ENCODE data around the gene HAO2.
"Not testable (repeated sequence)": the region's sequence is repeated elsewhere in the genome, so short reads cannot be mapped to it uniquely, and the experiment has no call there.

Gene HAO2

GRCh38 chr1:119368554-119368953, at the start of gene HAO2:
TSS of gene HAO2 (plus strand) at chr1:119368785. CDS start at chr1:119381086, 12,301 bp downstream.
- no peak for DNase-seq

DNA sequence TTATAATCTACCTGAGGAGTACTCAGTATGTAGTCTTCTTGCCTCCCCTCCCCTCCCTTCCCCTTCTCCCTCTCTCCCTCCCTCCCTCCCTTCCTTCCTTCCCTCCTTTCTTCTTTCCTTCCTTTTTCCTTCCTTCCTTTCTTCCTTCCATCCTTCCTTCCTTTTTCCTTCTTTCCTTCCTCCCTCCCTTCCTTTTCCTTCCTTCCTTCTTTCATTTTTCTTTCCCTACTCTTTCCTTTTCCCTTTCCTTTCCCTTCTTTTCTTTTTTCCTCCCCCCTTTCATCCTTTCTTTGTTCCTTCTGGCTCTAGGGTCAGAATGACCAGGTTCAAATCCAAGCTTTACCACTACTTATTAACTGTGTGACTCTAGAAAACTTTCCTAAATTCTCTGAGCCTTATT, 48.5 kb upstream of the HAO2 start:
- DNase-seq = no peak

DNA sequence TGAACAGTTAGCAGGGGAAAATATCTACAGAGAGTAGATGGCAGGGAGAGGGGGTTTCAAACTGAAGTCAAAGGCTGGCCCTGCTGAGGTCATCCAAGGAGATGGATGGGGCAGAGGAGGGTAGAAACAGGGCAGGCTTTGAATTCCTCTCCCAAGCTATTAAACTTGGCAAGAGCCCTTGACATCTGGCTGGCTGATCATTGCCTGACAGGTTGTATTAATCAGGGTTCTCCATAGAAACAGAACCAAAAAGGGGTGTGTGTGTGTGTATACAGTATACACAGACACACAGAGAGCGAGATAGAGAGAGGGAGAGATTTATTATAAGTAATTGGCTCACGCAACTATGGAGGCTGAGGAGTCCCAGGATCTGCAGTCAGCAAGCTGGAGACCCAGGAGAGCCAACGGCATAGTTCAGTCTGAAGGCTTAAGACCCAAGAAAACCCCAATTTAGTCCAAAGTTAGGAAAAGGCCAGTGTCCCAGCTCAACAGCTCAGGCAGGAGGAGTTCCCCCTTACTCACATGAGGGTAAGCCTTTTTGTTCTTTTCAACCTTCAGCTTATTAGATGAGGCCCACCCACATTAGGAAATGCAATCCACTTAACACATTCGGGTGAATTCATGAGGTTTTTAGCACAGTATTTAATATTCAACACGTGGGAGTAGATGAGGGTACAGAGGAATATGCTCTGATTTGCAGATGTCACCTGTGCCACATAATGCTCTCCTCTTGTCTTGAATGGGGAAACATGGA, 46.7 kb upstream of the HAO2 start:
- no peak for DNase-seq

GRCh38 chr1:119323216-119323982, 45.2 kb upstream of the HAO2 start:
- no peak for DNase-seq

DNA sequence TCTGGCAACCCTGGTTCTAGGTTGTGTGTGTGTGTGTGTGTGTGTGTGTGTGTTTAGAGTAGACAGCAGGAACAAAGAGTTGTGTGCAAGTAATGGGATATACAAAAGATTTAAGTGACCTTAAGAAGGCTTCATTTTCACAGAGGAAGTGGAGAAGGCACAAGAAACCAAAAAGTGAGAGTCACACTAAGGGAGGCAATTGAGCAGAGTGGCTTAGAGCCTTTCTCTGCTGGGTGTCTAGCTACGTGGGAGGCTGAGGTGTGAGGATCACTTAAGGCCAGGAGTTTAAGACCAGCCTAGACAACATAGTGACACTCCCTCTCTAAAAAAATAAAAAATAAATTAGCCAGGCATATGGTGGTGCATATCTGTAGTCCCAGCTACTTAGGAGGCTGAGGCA, 44.4 kb upstream of the HAO2 start:
- no peak for DNase-seq

DNA sequence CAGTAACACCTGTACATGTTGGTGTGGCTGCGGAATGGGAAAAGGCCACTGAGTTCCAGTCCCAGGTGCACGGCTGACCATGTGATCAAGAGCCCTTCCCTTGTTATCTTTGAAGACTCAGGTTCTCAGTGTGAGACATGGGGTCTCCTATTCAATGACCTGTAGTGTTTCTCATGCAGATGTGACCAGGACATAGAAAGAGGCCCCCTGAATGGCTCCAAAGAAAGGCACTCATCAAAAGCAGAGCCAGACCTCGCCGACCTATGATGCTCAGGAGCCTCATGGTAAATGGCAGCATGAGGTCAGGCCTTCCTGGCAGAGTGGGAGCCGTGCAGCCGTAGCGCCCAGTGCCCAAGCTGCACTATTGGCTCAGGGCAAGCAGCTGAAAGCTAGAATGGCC, 42.3 kb upstream of the HAO2 start:
- DNase-seq = no peak

- peak; percentile 9 for DNase-seq
Measured at GRCh38 chr1:119327094-119327449, 41.5 kb upstream of the HAO2 start.

DNA sequence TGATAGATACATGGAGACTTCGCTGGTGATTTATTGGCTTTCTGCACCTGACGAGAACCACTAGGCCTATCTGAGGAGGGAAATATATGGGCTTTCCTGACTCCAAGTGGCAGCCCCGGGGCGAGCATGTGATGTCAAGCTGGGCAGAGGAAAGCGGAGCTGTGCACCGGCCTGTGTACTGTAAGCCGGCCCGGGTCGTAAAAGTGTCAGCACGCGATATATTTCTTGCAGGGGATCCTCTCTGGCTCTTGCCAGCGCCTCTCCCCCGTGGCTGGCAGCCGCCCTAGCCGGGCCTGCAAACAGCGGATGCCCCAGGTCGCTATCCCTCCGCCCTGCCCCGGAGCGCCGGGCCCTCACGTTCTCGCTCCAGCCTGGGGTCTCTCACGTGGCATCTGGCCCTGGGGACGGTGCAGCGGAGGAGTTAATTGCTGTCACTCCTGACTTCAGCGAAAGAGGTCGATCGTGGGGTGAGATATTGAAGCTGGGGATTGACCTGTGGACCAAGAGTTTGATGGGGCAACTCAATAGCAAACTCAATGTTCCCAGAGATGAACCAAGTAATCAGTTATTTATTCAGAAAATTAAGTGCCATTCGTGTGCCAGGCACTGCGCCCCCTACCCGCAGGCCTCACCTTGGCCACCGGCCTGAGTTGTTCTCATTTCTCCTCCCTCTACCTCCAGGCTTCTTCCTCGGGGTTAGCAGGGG, 41.0 kb upstream of the HAO2 start:
- peak; percentile 76 for DNase-seq

- DNase-seq = peak; percentile 7
Measured at GRCh38 chr1:119329541-119330461, 38.8 kb upstream of the HAO2 start.

DNA sequence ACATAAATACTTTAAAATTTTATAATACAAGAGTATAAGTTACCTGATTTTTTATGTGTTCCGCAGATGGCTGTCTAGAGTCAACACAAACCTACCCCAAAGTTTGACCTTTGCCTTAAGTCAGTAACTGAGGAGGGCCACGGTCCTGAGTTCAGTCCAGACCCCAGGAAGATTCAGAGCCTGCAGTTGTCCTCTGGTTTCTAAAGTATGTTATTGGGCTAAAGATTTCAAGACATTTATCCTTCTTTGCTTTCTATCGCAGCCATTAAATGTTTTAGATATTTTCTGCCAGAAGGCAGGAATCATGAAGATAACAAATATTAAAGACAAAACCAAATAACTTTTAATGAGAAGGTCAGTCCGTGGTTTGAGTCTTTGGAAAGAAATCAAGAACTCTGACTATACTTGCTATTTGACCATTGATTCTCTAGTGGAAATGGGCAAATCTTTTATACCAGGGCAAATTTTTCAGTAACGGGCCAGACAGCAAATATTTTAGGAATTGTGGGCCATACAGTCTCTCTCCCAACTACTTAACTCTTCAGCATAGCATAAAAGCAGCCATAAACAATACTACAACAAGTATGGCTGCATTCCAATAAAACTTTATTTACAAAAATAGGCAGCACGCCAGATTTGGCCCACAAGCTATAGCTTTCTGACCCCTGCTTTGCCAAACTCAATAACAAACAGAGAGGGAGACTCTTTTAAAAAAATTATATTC, 38.0 kb upstream of the HAO2 start:
- no peak for DNase-seq

DNA sequence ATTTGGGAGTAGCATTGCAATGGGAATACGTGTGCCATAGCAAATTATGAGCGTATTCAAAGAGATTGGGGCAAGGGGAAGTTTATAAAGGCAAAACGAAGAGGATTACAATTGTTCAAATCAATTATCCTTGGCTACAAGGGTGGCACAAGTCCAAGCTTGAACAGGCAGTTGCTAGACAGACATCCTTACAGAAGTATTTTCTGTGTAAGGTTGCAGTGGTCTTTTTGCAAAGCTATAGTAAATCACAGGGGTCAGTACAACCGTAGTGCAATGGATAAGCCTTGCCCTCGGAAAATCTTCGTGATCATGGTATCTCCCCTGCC, 37.4 kb upstream of the HAO2 start:
- no peak for DNase-seq

DNA sequence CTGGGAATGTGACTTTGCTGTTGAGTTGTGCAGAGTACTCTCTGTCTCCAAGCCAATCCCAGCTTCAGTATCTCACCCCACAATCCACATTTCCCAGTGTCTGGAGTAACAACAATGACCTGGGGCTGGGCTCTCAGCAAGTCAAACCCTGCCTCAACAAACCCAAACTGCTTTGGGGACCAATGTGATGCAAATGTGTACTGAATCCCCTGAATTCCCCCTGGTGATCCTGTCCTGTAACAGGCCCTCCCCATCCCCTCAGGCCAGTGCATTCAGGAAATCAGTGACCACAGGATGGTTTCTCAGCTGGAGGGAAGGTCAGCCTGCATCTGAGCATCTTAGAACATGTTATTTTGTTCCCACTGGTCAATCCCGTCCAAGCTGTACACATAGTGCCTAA, 36.7 kb upstream of the HAO2 start:
- no peak for DNase-seq

DNA sequence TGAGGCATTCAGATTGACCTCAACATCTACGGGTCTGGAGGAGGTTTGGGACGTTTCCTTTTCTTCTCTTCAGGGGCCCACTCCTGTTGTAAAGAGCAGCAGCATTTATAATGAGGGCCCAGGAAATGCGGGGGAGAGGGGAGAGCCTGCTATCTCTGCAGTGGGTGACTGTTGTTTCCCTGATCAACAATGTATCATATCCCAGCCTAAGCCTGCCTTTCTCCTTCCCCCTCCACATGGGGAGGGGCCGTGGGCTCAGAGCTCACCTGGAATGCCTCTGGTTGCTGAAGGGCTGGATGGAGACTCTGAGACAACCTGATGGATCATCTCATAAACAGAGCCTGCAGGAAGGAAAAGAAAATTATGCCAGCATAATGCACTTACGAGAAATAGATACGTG, 36.0 kb upstream of the HAO2 start:
- DNase-seq = no peak

DNA sequence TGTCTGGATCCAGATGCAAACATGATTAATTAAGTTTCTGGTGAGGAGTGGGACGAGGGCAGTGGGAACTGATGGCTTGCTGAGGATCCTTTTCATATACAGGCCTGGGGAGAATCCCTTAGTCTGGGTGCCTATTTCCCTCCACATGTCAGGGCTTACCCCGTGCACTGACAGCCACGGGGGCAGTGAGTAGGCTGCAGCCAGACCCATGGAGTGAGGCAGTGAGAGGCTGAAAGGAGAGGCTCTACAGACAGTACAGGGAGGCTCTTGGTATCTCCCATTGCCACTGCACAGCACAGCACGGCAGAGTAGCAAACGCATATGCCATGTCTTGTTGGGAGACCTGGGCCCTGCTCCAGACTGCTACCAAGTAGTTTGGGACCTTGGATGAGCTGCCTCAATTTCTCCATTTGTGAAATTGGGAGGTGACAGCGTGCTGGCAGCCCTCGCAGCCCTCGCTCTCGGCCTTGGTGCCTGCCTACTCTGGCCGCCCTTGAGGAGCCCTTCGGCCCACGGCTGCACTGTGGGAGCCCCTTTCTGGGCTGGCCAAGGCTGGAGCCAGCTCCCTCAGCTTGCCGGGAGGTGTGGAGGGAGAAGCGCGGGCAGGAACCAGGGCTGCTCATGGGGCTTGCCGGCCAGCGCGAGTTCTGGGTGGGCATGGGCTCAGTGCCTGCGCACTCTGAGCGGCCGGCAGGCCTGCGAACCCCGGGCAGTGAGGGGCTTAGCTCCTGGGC, 35.3 kb upstream of the HAO2 start:
- DNase-seq = no peak

GRCh38 chr1:119333897-119334250, 34.7 kb upstream of the HAO2 start:
- DNase-seq = not testable (repeated sequence)

GRCh38 chr1:119336848-119337247, 31.7 kb upstream of the HAO2 start:
- peak; percentile 8 for DNase-seq

DNA sequence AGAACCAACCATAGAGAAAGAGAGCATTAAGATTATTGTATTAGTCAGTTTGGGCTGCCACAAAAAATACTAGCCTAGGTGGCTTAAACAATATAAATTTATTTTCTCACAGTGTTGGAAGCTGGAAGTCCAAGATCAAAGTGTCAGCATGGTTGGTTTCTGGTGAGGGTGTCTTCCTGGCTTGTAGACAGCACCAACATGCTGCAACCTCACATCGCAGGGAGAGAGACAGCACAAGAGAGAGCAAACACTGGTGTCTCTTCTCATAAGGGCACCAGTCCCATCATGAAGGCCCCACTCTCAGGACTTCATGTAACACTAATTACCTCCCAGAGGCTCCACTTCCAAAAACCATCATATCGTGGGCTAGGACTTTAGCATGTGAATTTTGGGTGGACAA, 30.6 kb upstream of the HAO2 start:
- no peak for DNase-seq

GRCh38 chr1:119338757-119339156, 29.8 kb upstream of the HAO2 start:
- DNase-seq = no peak

DNA sequence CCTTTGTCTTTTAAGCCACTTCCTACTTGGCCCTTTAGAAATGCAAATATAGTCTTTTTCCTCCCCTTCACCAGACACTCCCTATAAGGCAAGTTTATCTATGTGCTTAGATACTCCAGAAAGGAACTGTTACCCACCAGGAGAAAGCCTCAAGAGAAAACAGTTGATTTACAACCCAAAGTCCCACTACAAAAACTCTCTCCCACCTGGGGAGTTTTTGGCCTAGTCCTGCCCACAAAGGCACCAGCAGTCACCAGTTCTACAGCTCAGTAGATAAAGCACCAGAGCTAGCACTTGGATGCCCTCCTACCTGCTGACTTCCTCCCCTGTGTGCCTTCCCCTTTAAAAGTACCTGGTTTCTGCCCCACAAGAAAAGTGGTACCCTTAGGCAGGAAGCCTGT, 27.7 kb upstream of the HAO2 start:
- no peak for DNase-seq

- no peak for DNase-seq
Measured at GRCh38 chr1:119341372-119341947, 27.1 kb upstream of the HAO2 start.

- DNase-seq = no peak
Measured at GRCh38 chr1:119345398-119345797, 23.2 kb upstream of the HAO2 start.
